Amniotic epithelial cell (primary cell): Measurements from ENCODE around the gene USP54.

Experiments
- DNase-seq: peaks from one replicate; pipeline ENCODE4 v3.0.0-alpha.2; 2010; ENCODE audit warnings: low read depth

The USP54 gene

DNA sequence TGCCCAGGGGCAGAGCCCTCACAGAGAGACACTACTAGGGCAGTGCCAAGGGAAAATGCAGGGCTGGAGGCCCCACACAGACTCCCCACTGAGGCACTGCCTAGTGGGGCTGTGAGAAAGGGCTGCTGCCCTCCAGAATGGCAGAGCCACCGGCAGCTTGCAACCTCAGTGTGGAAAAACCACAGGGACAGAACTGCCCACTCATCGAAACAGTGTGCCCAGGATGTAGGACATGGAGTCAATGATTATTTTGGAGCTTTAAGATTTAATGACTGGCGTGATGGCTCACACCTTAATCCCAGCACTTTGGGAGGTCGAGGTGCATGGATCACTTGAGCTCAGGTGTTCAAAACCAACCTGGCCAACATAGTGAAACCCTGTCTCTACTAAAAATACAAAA, 130.2 kb downstream of the USP54 start:
- DNase-seq: no peak

DNA sequence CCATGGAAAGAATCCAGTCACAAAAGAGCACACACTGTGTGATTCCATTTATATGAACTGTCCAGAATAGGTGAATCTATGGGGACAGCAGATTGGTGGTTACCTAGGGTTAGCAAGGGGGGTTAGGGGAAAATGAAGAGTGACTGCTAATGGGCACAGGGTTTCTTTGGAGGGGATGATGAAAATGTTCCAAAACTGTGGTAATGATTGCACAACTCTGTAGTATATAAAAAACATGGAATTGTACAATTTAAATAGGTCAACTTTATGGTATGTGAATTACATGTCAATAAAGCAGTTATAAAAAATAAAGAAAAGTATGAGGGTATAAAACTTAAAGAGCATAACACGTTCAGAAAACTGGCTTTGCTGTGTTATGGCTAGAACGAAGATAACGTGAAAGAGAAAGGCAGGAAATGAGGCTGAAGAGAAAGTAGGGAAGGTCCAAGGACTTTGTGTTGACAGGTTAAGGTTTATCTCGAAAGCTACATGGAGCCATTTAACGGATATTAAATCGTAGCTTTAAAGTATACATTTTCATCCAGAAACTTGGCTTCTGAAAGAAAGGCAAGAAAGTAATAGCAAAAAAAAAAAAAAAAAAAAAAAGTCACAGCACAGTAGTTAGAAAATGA, 131.3 kb downstream of the USP54 start:
- peak; percentile 4 for DNase-seq

GRCh38 chr10:73456187-73456890, 134.8 kb downstream of the USP54 start:
- no peak for DNase-seq

GRCh38 chr10:73449113-73449512, 142.0 kb downstream of the USP54 start:
- DNase-seq: no peak

DNA sequence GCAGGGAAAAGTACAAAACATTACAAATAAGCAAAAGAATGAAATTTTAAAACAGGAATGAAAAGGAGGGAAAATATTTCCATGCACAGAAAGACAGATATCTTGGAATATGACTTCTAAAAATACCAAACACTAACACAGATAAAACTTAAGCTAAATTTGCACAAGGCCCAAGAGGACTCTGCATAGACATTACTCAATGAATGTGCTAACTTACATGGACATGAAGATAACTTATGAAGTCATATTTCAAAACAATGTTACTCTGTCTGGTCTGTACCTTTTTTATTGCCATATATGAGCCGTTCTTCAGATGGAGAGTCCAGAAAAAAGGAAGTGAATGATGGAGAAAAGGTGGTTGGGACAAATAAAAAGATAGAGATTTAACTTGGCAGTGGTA, 142.8 kb downstream of the USP54 start:
- peak; percentile 68 for DNase-seq
